Activated T-helper 1 cell treated with anti-CD3 and anti-CD28 coated beads, Interleukin-12 subunit alpha, Interleukin-12 subunit beta, Interleukin-2, Interleukin-4 antibody, amounts not matched to agents 30 ng/mL and 10 ng/mL and 1 ng/mL, durations not matched to agents 14 hours and 24 hours and 36 hours (primary cell): ENCODE data around the gene CD40LG. TPM values are rescaled to one million over a fixed set of nuclear protein-coding genes. Genes with fewer than 3 reads are reported as not detected.
A peak's percentile ranks its signal among the peaks of the same experiment; 100 is the strongest.

Source experiments
- DNase-seq: peaks from one replicate; pipeline ENCODE4 v3.0.0; 2021; ENCODE audit warnings: low spot score
- H3K27ac Mint-ChIP-seq: one replicate; pipeline ENCODE4 v1.8.0; 2021; ENCODE audit warnings: mild to moderate bottlenecking, mixed read lengths
- H3K27me3 Mint-ChIP-seq: one replicate; pipeline ENCODE4 v1.8.0; 2022; ENCODE audit warnings: mild to moderate bottlenecking, moderate library complexity, mixed read lengths; ENCODE audit not compliant: insufficient read depth
- H3K36me3 Mint-ChIP-seq: one replicate; pipeline ENCODE4 v1.8.0; 2021; ENCODE audit warnings: low read depth, mixed read lengths
- H3K4me1 Mint-ChIP-seq: one replicate; pipeline ENCODE4 v1.8.0; 2021; ENCODE audit warnings: low read depth, mixed read lengths
- H3K4me3 Mint-ChIP-seq: one replicate; pipeline ENCODE4 v1.8.0; 2021; ENCODE audit warnings: mild to moderate bottlenecking, moderate library complexity, mixed read lengths
- H3K9me3 Mint-ChIP-seq: one replicate; pipeline ENCODE4 v1.8.0; 2021; ENCODE audit warnings: mixed read lengths
- intact Hi-C: fragments of 100-400 bp; cut with micrococcal nuclease; formaldehyde crosslinking; loops from one replicate; pipeline ENCODE4 v1.15.1; 2024
- total RNA-seq: library from RNA; stranded (reverse); gene quantifications from 2 replicates; pipeline ENCODE4 v1.2.3, GENCODE V29; 2022

CD40LG gene
- total RNA-seq, 1 donor from 2014 or later = 261 TPM

DNA sequence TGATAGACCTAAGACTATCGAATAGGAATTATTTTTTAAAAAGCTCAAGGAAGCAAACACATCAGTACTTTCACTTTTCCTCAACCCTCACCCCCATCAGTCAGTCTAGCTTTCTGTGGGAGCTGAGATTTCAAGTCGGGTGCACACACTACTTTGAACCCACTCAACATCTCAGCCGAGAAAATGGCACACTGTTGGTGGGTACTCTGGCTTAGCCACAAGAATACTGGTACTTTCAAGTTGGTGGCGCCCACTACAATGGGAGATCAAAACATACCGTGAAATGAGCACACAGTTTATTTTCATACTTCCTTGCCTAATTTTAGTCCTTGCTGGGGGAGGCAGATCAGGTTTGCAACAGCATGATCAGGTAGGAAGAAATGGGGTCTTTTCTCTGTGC lies 10.2 kb downstream of the CD40LG start:
- Mint-ChIP-seq H3K36me3 (peaks cover 76% of the 10 kb centered on the region), H3K9me3 (no peaks in the 10 kb centered on the region), H3K27ac (peak overlapping the region; percentile 94), H3K4me1 (peaks cover 89% of the 10 kb centered on the region), H3K27me3 (no peaks in the 10 kb centered on the region), H3K4me3 (peak overlapping the region; percentile 99)
- no peak for DNase-seq
- intact Hi-C loops = loop anchor here (1.0 to 2.0 kb wide), 2 partner anchors 15 to 36 kb away; no protein-coding TSS in a partner anchor

GRCh38 chrX:136659174-136659573 lies 11.2 kb downstream of the CD40LG start:
- peaks cover 5% of the 10 kb centered on the region for H3K9me3 Mint-ChIP-seq
- intact Hi-C loops = loop anchor here (2.0 kb wide), 1 partner anchor 14 kb away; no protein-coding TSS in a partner anchor
- peaks cover 87% of the 10 kb centered on the region for H3K4me1 Mint-ChIP-seq
- peak overlapping the region; percentile 99 for H3K4me3 Mint-ChIP-seq
- peaks cover 74% of the 10 kb centered on the region for H3K36me3 Mint-ChIP-seq
- no peak for DNase-seq
- peak overlapping the region; percentile 94 for H3K27ac Mint-ChIP-seq
- no peaks in the 10 kb centered on the region for H3K27me3 Mint-ChIP-seq

DNA sequence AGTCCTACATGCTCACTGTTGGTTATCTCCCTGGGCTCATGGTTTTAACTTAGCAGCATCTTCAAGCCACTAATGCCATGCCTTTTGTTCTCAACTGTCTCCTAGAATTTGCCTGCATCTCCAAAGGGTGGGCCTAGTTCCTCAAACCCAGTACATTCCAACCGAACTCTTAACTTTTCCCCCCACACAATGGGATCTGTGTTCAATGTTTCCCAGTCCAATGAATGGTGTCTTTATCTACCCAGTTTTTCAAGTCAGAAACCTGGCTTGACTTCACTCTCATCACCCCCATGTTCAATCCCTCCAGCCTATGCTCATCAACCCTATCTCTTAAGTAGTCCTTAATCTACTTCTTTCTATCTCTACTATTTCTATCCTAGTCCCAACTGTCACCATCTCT lies 12.9 kb downstream of the CD40LG start:
- DNase-seq = no peak
- H3K4me3 Mint-ChIP-seq = peak overlapping the region; percentile 35
- peaks cover 86% of the 10 kb centered on the region for H3K4me1 Mint-ChIP-seq
- no peaks in the 10 kb centered on the region for H3K27me3 Mint-ChIP-seq
- peaks cover 68% of the 10 kb centered on the region for H3K36me3 Mint-ChIP-seq
- intact Hi-C loops = no loop called here
- peaks cover 8% of the 10 kb centered on the region for H3K9me3 Mint-ChIP-seq
- peak overlapping the region; percentile 86 for H3K27ac Mint-ChIP-seq

- peaks cover 60% of the 10 kb centered on the region for H3K36me3 Mint-ChIP-seq
- DNase-seq = no peak
- peaks cover 8% of the 10 kb centered on the region for H3K9me3 Mint-ChIP-seq
- peaks cover 84% of the 10 kb centered on the region for H3K4me1 Mint-ChIP-seq
- intact Hi-C loops = no loop called here
- no peaks in the 10 kb centered on the region for H3K27me3 Mint-ChIP-seq
- H3K4me3 Mint-ChIP-seq = peak overlapping the region; percentile 37
- peak overlapping the region; percentile 74 for H3K27ac Mint-ChIP-seq
These were observed 14.1 kb downstream of the CD40LG start for GRCh38 chrX:136662104-136662503.

DNA sequence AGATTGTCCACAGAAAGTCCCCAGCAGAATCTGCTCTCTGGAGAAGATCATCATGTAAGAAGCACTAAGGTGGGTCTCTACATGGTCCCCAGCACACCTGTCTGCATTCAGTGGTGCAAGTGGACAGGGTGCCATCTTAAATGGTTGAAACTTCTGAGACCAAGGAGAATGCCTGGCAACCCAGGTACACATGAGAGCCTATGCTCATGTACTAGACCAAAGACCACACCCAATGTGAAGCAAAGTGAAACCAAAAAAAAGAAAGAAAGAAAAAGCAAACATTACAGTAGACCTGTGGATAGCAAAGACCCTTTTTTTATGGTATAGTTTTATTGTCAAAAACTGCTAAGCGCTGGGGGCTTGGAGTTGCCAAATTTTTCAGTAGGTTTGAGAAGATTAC lies 15.0 kb downstream of the CD40LG start:
- H3K4me1 Mint-ChIP-seq = peaks cover 84% of the 10 kb centered on the region
- H3K9me3 Mint-ChIP-seq = peaks cover 8% of the 10 kb centered on the region
- peaks cover 60% of the 10 kb centered on the region for H3K36me3 Mint-ChIP-seq
- intact Hi-C loops = no loop called here
- no peak overlapping the region for H3K4me3 Mint-ChIP-seq
- no peaks in the 10 kb centered on the region for H3K27me3 Mint-ChIP-seq
- DNase-seq = no peak
- H3K27ac Mint-ChIP-seq = peak overlapping the region; percentile 74

- Mint-ChIP-seq H3K27me3 (no peaks in the 10 kb centered on the region), H3K9me3 (peaks cover 8% of the 10 kb centered on the region), H3K36me3 (peaks cover 58% of the 10 kb centered on the region), H3K4me3 (peak overlapping the region; percentile 23), H3K27ac (peak overlapping the region; percentile 70), H3K4me1 (peaks cover 77% of the 10 kb centered on the region)
- intact Hi-C loops = no loop called here
- no peak for DNase-seq
These were observed 17.4 kb downstream of the CD40LG start for GRCh38 chrX:136665258-136665900.

GRCh38 chrX:136666088-136666487 lies 18.1 kb downstream of the CD40LG start:
- peak overlapping the region; percentile 34 for H3K27ac Mint-ChIP-seq
- H3K27me3 Mint-ChIP-seq = no peaks in the 10 kb centered on the region
- no peak for DNase-seq
- intact Hi-C loops = no loop called here
- no peak overlapping the region for H3K4me3 Mint-ChIP-seq
- peaks cover 61% of the 10 kb centered on the region for H3K36me3 Mint-ChIP-seq
- H3K4me1 Mint-ChIP-seq = peaks cover 78% of the 10 kb centered on the region
- peaks cover 8% of the 10 kb centered on the region for H3K9me3 Mint-ChIP-seq

GRCh38 chrX:136667446-136668168 lies 19.6 kb downstream of the CD40LG start:
- Mint-ChIP-seq H3K36me3 (peaks cover 64% of the 10 kb centered on the region), H3K27me3 (no peaks in the 10 kb centered on the region), H3K4me1 (peaks cover 81% of the 10 kb centered on the region), H3K27ac (peak overlapping the region; percentile 87), H3K4me3 (peak overlapping the region; percentile 16), H3K9me3 (peaks cover 8% of the 10 kb centered on the region)
- no peak for DNase-seq
- intact Hi-C loops = no loop called here

- no peaks in the 10 kb centered on the region for H3K9me3 Mint-ChIP-seq
- intact Hi-C loops = no loop called here
- H3K36me3 Mint-ChIP-seq = peaks cover 65% of the 10 kb centered on the region
- peaks cover 87% of the 10 kb centered on the region for H3K4me1 Mint-ChIP-seq
- H3K27me3 Mint-ChIP-seq = no peaks in the 10 kb centered on the region
- DNase-seq = no peak
- peak overlapping the region; percentile 52 for H3K27ac Mint-ChIP-seq
- H3K4me3 Mint-ChIP-seq = no peak overlapping the region
These were observed 23.1 kb downstream of the CD40LG start for GRCh38 chrX:136671006-136671610.

GRCh38 chrX:136674270-136674985 lies 26.5 kb downstream of the CD40LG start:
- intact Hi-C loops = no loop called here
- H3K4me3 Mint-ChIP-seq = peak overlapping the region; percentile 64
- H3K27me3 Mint-ChIP-seq = no peaks in the 10 kb centered on the region
- H3K36me3 Mint-ChIP-seq = peaks cover 59% of the 10 kb centered on the region
- no peak for DNase-seq
- H3K4me1 Mint-ChIP-seq = peaks cover 70% of the 10 kb centered on the region
- peak overlapping the region; percentile 97 for H3K27ac Mint-ChIP-seq
- no peaks in the 10 kb centered on the region for H3K9me3 Mint-ChIP-seq

GRCh38 chrX:136679531-136679930 lies 31.6 kb downstream of the CD40LG start:
- peaks cover 22% of the 10 kb centered on the region for H3K4me1 Mint-ChIP-seq
- no peaks in the 10 kb centered on the region for H3K27me3 Mint-ChIP-seq
- no peaks in the 10 kb centered on the region for H3K9me3 Mint-ChIP-seq
- peaks cover 42% of the 10 kb centered on the region for H3K36me3 Mint-ChIP-seq
- H3K4me3 Mint-ChIP-seq = no peak overlapping the region
- no peak for DNase-seq
- intact Hi-C loops = no loop called here
- H3K27ac Mint-ChIP-seq = no peak overlapping the region

- H3K27ac Mint-ChIP-seq = no peak overlapping the region
- intact Hi-C loops = no loop called here
- DNase-seq = no peak
- no peak overlapping the region for H3K4me3 Mint-ChIP-seq
- peaks cover 20% of the 10 kb centered on the region for H3K4me1 Mint-ChIP-seq
- H3K36me3 Mint-ChIP-seq = peaks cover 32% of the 10 kb centered on the region
- H3K9me3 Mint-ChIP-seq = no peaks in the 10 kb centered on the region
- H3K27me3 Mint-ChIP-seq = no peaks in the 10 kb centered on the region
These were observed 36.2 kb downstream of the CD40LG start for GRCh38 chrX:136684120-136684519.
